ENCODE data around the gene SETBP1.

SETBP1 gene

DNA sequence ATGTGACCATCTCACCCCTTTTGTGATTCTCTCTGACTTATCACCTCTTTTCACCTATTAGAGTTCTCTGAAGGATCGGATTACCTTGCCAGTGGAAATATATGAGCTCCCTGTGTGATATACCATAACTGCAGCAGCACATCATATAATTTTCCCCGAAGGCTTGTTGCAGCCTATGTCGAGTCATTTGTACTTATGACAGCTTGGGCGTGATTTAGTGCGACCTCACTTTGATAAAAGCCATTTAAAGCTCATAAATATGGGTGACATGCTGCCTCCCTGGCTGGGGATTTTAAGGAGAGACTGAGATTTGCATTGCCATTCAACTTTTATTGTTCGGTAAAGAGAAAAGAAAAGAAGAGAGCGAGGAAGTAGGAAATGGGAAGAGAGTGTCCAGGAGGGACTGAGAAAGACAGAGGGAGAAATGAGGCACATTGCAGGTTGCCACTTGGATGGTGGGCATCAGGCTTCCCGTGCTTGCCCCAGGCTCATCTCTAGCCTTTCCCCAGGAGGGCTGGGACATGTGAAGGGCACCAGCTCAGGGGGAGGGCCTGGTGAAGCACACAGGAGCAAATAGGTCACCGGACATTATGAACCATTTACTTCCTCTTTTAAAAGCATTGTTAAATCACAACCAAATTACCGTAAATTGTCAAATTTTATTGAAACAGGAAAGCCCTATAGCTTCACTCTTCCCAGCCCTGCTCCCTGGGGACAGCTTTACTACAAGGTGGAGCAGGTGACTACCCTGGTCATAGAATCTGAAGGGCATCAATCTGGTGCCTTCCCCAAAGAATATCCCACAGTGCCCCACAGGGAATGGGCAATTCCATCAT, 161.3 kb downstream of the SETBP1 start:
- no peak for DNase-seq (ENCODE audit: low read depth)

DNA sequence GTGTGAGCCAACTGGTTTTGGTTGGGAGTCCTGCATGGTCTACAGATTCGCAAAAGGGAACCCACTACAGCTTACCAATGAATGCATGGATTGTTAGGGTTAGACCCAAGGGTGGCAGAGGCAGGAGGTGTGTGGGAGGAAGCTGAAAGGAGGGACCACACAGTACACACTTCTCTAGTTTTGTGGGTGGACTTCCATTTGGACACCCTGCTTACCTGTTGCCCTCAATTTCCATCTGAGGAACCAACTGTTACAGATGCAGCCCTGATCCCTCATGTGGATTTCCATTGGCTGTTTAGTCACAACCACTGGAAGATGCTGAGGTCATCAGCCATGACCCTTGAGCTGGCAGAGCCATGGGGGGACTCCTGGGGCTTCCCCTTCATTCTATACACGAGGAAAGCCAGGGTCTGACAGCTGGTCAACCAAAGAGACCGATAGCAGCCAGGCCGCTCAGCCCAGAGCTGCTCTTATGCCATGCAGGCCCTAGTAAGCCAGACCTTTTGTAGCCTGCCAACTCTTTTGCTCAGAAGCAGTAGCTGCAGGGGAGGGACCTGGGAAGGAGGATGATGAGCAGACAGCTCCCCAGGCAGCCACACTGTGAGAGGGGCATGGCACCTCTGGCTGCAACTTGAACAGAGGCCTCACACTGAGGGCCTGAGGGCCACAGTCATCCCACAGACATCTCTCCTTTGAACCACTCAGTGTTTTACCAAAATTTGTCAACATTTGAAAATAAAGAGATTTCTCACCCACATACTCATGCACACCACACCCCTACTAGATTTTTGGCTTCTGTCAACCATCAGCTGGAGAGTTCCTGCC, 162.1 kb downstream of the SETBP1 start:
- DNase-seq (ENCODE audit: low read depth) = no peak

DNA sequence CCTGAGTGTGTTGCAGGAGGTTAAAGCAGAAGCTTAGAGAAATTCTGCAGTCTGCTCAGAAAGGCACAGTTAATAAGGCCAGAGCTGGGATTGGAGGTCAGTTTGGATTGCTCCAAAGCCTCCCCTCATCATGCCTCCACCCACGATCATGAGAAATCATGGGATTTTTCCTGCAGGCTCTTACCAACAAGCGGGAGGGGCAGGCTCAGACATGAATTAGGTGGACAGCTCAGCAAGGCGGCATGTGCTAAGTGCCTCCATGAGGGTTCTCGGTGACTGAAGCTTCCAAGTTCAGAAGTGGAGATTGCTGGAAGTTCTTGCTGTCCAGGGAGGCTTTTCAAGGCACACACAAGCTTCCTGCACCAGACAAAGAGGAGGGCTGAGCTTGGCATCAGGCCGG, 163.8 kb downstream of the SETBP1 start:
- DNase-seq (ENCODE audit: low read depth) = no peak

DNA sequence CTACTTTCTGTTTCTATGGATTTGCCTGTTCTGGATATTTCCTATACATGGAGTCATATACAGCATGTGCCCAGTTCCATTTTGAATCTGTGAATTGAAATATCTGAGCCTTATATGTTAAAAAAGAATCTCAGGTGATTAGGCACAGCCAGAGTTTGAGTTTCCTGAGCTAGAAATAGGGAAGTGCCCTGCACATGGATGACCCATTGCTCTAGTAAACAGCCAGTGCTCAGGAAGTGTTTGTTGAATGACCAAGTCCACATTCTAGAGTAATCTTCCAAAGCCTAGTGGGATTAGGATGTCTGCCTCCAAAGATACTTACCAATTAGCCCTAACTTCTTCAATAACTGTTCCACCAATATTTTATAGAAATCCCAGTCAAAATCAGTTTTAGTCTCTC, 165.8 kb downstream of the SETBP1 start:
- DNase-seq (ENCODE audit: low read depth) = no peak

DNA sequence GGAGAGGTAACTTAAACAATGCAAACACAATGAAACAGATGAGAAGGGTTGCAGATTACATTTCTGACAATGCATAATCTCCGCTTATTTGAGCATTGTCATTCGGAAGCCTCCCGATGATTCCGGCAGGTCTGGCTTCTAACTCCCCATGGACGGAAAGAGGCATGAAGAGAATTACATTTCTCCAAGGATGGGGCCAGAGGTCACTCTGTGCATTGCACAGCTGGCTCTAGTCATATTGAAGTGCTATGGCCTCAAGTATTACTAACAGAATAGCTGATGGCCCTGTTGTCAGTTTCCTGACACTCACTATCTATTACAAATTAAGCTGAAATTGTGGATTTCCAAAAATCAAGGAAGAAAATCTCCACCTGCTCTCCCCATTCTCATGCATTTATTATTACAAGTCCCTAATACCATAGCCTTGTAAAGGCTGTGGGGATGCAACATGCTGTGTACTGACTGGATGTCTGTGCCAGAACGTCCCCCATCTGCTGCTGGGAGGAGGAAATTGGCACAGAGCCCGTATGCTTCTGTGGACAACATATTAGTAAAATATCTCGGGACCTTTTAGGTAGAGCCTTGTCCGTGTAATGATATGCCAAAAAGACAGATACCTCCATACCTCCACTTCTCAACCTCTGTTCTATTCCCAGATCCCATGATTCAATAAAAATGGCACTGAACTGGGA, 168.1 kb downstream of the SETBP1 start:
- no peak for DNase-seq (ENCODE audit: low read depth)

DNA sequence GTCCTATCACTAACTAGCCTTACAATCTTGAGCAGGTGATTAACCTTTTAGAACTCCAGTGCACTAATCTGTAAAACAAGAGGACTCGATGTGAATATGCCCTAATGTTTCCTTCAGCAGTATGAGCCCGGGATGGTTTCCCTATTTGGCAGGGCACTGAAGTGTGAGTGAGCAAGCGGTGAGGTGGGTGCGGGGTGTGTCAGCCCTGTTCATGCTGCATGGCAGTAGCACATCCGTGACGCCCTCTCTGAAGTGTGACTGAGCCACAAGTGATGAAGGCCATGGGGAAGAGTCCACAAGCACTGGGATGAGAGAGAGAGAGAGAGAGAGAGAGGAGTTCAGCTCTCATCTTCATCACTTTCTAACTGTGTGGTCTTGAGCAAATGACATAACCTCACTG, 168.7 kb downstream of the SETBP1 start:
- DNase-seq (ENCODE audit: low read depth) = no peak

DNA sequence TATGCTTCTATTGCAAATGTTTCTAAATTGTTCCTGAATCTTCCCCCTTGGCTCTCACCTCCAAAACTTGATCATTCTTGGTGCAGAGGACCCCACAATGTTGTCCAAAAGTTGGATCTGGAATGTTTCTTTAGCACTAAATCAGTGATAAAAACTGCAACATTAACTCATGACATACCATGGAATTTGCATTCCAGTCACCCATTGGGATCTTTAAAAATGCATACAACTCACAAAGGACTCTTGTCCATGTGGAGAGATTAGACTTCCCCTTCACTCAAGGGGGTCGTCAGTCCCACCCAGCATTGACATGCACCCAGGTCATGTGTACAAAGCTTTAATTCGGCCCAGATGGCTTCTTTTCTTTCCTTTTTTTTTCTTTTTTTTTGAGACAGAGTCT, 169.3 kb downstream of the SETBP1 start:
- no peak for DNase-seq (ENCODE audit: low read depth)

DNA sequence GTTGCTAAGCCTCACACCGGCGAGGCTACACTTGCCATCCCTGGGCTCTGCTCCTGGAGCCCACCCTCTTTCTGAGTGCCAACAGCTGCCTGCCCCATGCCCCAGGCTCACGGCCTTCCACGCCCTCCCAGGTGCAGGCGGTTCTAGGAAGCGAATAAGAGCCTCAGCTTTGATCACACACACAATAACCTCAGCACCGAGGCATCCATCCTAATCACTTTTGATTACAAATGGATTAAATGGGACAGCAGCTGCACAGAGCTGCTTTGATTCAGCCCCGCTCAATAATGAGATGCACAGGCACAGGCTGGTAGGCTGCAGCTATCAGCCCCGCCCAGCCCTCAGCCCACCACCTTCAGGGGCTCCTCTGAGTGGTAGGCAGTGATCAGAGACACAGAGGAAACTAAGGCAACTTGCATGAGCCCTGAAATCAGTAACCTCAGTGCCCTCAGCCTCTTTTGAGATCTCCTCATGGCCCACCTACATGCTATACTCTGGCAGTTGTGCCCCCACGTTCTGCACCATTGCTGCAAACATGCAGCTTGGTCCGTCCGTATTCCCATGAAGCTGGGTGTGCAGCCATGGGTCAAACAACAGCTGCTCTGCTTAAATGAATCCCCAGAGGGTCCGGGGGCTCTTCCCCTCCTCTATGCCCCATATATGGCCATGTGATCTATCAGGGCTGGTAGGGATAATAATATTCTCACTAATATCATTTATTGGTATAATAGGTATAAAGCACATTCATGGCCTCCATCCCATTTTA, 171.4 kb downstream of the SETBP1 start:
- DNase-seq (ENCODE audit: low read depth) = no peak

DNA sequence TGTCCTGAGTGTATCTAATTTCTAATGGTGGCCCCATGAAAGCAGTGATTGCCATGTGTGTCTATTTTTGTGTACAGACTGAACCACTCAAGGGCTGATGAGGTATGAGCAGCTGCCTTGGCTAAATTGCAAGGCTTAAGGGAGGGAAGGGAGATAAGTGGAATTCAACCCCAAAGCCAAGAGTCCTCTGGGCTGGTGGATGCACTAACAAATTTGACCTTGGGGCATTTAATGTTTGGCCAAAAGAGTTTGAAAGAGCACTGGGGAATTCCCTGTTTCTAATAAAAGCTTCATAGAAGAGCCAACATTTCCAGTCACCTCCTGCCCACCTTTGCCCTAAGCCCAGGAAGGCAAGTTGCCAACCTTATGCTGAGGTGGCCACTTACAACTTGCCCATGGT, 172.1 kb downstream of the SETBP1 start:
- no peak for DNase-seq (ENCODE audit: low read depth)

DNA sequence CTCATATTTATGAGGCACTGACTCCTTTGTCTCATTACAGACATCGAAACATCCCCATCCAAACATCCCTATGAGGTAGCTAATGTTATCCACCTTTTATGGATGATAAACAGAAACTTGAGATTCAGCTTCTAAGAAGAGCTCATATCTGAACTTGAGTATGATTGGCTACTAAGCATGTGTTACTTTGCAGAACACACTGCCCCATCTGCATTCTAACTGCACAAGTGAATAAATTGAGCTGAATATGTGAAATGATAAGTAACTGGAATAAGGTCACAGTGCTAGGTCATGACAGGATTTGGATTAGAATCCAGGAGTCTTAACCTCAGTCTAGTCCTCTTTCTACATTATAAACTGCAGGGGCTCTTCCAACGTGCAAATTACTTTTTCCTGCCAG, 172.7 kb downstream of the SETBP1 start:
- DNase-seq (ENCODE audit: low read depth) = no peak

DNA sequence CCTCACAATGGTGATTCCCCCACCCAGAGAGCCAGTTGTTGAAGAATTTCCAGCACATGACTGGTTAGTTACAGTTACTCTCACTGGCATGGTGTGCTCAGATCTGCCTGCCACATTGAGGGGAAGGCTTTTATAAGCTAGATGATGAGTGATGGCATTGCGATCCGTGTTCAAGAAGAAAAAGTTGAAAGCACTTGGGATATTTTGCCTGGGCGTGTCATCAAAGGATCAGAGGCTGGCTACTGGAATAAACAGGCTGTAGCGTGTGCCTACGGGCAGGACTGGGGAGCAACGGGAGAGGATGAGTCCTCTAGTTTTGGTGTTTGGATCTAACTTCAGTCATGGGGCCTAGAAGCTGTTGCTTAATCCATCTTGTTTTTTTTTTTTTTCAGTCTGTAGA, 175.0 kb downstream of the SETBP1 start:
- DNase-seq (ENCODE audit: low read depth) = no peak

DNA sequence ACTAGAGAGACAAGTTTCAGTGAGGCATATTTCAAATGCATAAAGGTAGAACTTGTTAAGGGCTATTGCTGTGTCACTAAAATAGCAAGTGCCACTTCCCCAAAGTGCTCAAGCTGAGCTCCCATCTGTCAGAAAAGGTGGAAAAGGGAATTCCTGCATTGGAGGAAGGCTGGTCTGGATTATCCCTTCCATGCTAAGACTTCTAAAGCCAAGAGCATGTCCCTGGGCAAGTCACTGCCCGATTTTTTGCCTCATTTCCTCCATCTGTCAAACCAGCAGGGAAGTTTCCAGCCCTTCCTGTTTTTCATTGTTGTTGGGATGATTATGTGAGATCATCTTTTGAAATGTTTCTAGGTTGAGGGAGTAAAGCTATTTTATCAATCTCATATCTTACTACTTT, 175.5 kb downstream of the SETBP1 start:
- DNase-seq (ENCODE audit: low read depth) = no peak

DNA sequence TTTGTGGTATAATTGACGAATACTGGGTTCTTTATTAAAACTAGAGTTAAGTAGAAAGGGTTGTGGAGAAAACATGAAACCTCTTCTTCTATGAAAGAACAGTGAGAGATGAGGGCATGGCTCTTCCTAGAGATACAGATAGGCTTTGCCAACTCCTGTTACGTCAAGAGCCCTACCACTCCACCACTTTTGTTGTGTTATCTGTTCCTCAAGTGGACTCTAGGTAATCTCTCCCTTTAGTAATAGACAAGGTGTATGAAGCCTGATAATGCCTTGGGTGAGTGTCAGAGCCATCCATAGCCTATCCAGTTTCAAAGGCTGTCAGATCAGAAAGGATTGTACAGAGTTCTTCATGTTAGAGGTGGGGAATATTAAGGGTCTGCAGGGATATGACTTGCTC, 176.4 kb downstream of the SETBP1 start:
- DNase-seq (ENCODE audit: low read depth) = no peak

DNA sequence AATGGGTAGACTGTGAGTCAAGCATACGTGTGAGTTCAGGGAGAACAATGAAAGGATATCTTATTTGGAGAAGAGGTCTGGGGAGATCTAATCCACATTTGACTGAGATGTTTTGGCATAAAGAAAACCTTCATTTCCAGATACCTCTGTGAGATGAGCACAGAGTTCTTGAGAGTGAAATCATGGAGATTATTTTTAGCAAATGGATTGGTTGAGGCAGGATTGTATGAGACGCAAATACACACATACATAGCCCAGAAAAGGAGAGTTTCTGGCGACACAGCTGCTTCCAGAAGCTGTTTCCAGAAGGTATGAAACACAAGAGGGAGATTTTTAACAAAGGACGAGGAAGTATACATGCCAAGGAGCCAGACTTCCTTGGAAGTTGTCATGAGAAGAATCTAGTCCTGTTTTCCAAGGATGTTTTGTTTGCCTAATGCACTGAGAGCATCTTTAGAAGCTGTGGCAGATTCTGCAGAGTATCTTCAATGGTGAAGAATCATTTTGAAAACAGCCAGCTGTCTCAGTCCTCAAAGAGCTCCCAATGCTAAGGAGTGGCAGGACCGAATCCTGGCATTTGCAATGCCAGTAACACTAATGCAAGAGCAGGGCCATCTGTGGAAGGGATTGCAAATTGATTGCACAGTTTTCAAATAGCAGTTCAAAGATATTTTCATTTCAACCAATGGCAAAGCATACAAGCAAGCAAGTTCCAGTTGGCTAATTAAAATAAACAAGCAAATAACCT, 177.2 kb downstream of the SETBP1 start:
- no peak for DNase-seq (ENCODE audit: low read depth)

DNA sequence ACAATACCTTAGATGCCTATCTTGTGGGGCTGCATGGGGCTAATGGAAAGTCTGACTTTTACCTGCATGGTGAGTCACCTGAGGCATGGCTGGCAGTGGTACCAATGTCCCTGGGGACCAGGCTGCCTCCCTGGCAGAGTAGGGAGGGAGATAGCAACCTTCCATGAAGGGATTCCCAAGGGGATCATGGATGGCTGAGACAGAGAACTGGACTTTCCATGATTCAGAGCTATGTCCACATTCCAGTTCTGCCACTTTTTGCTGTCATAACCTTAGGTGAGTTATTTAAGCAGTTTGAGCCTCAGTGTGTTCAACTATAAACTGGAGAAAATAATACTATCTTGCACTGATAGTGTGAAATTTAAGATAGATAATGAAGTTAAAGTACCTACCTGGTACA, 178.6 kb downstream of the SETBP1 start:
- no peak for DNase-seq (ENCODE audit: low read depth)

DNA sequence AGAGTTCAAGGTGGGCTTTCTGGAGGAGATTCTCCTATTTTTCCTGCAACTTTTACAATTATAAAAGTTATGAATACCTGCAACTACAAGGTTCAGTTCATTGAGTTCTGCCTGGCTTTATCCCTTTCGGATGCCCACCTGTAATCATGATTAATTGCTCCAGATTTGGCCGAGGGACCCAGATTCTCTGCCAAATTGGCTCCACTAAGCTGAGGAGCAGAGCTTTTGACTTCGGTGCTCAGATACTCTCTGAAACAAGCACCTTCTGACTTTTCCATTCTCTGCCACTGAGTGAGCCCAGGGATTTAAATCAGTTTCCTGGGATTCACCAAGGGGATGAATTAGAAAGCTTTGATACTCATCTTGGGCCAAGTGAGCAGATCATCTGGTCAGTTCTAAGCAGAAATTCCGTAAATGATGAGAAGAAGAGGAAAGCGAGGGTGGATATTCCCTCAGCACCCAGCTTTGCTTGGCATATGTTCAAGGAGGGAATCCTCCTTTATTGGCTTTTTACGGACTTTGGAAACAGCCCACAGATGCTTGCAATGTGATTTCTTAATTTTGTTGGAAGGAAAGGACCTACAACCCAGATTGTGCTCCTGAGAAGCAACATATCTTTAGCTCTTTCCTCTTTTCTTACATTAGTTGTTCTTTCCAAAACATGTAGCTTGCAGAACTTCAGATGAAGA, 179.2 kb downstream of the SETBP1 start:
- DNase-seq (ENCODE audit: low read depth) = no peak

DNA sequence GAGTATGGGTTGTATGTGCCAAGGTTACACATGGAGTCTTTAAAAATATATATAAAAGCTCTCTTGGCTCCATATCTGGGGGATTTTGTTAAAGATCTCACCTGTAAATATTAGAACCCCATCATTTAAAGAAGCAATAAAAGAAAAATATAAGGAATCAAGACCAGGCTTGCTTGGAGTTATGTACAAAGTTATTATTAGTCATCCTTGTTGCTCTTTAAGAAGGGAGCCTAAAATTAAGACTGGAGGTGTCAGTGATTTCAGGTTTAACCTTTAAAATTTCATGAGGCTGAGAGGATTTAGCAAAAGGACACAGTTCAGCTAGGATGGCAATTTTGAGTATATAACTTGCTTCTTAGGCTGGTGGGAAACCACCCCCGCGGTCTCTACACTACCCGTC, 181.4 kb downstream of the SETBP1 start:
- no peak for DNase-seq (ENCODE audit: low read depth)

DNA sequence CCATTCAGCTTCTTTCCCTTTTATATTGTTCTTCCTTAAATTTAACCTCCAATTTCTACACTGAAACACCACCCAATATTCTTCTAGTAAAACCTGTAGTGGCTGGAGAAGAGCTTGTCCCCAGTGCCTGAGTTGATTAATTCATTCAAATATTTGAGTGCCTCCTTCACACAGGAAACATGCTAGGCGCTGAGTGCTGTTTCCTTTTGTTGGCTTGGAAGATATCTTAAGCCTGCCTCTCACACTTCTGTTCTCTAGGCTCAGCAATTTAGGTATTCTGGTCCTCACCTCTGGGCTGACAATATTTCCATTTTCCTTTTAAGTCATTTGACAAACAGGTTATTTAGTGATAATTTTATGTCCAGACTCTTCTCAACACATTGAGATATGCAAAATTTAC, 185.4 kb downstream of the SETBP1 start:
- DNase-seq (ENCODE audit: low read depth) = no peak

DNA sequence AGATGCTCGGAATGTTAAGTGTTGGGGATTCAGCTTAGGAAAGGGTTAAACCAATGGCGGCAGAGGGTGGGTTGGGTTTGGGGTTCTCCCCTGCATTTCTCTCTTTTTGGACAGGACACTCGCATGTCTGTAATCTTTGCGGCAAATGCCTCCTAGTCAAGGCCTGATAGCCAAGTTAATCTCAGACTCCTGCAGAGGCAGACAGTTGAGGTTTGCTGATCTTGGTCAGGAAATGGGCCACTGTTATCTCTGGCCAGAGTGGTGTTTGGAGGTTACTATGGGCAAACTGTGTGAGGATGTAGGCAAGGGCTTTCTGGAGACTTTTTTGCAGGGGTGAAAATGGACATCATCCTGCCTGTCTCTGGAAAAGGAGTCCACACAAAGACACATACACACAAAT, 188.8 kb downstream of the SETBP1 start:
- no peak for DNase-seq (ENCODE audit: low read depth)

DNA sequence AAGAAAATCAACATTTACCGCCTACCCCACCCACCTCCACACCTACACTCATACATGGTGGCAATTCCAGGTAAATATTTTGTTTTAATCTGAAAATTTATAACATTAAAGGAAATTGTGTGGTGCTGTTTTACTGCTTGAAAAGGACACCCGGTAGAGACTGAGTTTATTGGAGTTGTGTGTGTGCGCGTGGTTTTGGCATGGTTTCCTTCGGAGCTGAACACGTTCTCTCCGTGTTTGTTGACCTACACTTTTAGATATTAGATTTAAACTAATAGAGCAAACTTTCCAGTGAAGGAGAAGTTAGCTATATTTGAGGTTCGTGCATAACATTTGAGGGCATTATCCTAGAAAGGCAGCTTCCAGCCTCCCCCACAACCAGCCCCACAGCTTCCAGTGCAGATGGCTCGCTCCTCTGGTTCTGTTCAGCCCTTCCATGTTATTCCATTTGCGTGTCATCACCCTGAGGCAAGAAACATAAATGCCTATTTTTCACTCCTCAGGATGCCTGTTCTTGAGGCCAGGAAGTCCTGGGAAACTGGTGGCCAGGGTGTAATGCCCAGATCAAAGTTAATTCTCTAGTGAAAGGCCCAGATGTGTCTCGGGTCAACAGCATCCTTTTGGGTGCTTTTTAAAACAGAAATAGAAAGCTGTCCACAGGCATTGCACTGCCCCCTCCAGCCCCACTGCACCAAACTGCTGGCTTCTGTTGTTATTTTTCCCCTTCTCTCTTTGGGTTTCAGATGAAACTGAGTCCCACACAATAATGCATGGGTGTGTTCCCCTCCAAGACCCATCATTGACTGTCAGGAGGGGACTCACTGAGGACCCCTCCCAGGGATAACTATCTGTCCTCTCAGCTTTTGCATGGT, 190.2 kb downstream of the SETBP1 start:
- DNase-seq (ENCODE audit: low read depth) = no peak

Data from stimulated activated CD8-positive, alpha-beta memory T cell treated with anti-CD3 and anti-CD28 coated beads, Interleukin-12 subunit alpha, Interleukin-12 subunit beta, amount 100 ng/mL, for 4 hours (primary cell).